Measurements from ENCODE around the gene NEURL1B.

DNA sequence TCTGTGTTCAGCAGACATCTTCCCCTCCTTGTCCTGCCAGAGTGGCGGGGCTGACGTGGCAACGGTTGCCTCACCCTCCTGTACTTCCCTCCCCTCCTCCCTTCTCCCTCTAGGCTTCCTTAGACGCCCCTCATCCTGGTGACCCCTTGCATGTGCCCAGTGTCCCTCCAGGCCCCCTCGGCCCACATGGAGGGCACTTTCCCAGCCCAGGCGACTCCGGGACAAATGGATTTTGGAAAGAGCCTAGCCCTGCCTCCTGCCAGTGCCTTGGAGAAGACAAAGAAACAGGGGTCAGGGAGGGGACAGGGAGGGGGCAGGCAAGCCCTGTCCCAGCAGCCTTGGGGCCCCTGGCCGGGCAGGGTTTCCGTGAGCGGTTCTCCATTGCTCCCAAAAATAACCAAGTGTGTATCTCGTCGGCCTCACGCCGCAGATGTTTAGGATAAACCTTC, 38.3 kb upstream of the NEURL1B start:
- no peak for TF ChIP-seq POLR2A (IDR thresholded peaks at IDR 0.05)
- TF ChIP-seq, protein P1, sequence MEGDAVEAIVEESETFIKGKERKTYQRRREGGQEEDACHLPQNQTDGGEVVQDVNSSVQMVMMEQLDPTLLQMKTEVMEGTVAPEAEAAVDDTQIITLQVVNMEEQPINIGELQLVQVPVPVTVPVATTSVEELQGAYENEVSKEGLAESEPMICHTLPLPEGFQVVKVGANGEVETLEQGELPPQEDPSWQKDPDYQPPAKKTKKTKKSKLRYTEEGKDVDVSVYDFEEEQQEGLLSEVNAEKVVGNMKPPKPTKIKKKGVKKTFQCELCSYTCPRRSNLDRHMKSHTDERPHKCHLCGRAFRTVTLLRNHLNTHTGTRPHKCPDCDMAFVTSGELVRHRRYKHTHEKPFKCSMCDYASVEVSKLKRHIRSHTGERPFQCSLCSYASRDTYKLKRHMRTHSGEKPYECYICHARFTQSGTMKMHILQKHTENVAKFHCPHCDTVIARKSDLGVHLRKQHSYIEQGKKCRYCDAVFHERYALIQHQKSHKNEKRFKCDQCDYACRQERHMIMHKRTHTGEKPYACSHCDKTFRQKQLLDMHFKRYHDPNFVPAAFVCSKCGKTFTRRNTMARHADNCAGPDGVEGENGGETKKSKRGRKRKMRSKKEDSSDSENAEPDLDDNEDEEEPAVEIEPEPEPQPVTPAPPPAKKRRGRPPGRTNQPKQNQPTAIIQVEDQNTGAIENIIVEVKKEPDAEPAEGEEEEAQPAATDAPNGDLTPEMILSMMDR (IDR thresholded peaks at IDR 0.05) = no peak
